ENCODE data around the gene FGFR4. TPM values are rescaled to one million over a fixed set of nuclear protein-coding genes. Genes with fewer than 3 reads are reported as not detected.

FGFR4 gene
- total RNA-seq, 2 donors from 2014 or later = 33.7 to 63.9 TPM

DNA sequence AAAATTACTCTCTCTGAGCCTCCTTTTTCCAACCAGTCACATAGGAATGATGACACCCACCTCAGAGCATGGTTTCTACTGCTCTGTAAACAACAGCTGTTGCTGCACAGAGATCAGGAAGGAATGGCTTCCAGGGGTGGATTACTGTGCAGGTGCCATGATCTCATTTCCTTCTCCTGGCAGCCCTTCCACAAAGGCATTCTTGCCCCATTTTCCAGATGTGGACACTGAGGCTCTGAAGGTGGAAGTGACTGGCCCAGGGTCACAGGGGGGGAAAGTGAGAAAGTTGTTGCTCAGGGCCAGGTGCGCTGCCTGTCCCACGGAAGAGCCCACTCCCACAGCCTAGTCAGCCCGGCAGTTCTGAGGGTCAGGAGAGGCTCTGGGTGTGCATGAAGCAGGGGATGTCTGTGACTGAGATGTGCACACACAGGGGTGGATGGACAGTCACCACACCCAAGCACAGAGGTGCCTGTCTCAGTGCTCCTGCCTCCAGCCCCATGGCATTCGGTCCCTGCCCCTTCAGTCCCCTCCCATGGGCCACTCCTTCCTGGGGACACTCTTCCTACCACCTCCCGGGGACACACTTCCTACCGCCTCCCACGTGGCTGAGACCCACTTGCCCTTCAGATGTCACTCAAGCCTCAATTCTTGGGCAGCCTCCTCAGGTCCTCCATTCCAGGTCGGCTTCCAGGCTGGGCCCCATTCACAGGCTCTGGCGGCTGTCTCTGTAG, 17.0 kb downstream of the FGFR4 start:
- no peak overlapping the region for H3K4me3 ChIP-seq
- WGBS, 2 donors = 46 to 58% methylated on average over 6 to 9 of the region's 9 CpGs
- intact Hi-C loops (cut with DNase I) = no loop called here
- no peaks in the 10 kb centered on the region for H3K36me3 ChIP-seq (replicated peaks in 1 of 2; ENCODE audit: insufficient read depth in 1 of 2, low read depth in 2 of 2)
- H3K9me3 ChIP-seq = no peaks in the 10 kb centered on the region
- peaks cover 18% of the 10 kb centered on the region for H3K4me1 ChIP-seq
- DNase-seq = no peak
- no peaks in the 10 kb centered on the region for H3K27me3 ChIP-seq
- no peak overlapping the region for H3K27ac ChIP-seq
- TF ChIP-seq CTCF (IDR thresholded peaks at IDR 0.05) = no peak
- no peak for TF ChIP-seq POLR2A (IDR thresholded peaks at IDR 0.05)
- no peak for ATAC-seq

DNA sequence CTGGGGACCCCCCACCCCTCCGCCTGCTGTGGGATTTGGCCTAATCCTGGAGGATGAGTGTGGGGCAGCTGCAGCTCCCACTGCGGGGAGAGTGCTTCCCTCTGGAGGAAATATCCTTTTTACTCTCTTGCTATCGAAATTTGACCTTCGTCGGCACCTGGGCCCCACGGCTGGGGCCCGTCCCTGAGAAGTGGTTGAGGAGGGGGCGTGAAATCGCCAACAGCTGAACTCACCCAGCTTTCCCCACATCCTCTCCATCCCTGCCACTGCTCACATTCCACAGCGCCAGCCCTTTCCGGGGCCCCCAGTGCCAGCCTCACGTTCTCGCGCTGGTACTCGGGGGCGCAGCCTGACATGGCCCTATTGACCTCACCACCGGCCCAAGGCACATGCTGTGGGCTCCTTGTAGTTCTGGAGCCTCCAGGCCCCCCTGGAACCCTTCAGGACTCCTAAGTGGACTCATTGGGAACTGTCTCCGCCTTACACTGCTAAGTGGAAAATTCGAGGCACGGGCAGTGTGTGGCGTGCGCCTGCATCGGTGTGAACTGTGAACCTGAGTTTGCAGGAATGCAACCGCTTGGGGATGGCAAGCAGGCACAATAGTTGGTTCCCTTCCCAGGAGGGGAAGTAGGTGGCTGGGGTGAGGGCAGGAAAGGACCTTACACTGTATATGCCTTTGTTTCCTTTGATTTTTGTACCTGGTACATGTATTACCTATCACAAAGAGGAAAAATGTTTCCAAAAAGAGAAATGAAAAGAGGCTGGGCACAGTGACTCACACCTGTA, 19.2 kb downstream of the FGFR4 start:
- Histone ChIP-seq H3K4me1 (peaks cover 10% of the 10 kb centered on the region), H3K36me3 (replicated peaks in 1 of 2; ENCODE audit: insufficient read depth in 1 of 2, low read depth in 2 of 2) (no peaks in the 10 kb centered on the region), H3K9me3 (no peaks in the 10 kb centered on the region), H3K27me3 (no peaks in the 10 kb centered on the region), H3K4me3 (no peak overlapping the region), H3K27ac (no peak overlapping the region)
- no peak for DNase-seq
- intact Hi-C loops (cut with DNase I) = no loop called here
- WGBS, 2 donors = 71 to 78% methylated on average over 16 to 24 of the region's 24 CpGs
- ATAC-seq = no peak
- TF ChIP-seq CTCF (IDR thresholded peaks at IDR 0.05) = no peak
- TF ChIP-seq POLR2A (IDR thresholded peaks at IDR 0.05) = no peak

DNA sequence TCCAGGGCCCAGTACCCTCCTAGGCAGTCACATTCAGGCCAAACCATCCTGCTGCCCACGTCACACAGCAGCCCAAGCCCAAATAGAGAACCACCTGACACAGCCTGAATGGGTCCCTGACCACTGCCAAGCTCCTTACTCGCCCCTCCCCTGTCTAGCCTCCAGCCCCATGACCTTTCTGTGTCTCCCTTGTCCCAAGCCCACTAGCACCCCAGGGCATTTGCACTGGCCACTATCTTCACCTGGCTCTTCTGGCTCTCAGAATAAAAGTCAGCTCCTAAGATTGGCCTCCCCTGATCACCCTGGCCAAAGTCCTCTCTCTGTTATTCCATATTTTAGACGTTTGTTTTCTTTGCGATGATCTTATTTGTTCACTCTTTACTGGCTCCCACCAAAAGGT, 20.4 kb downstream of the FGFR4 start:
- Histone ChIP-seq H3K36me3 (replicated peaks in 1 of 2; ENCODE audit: insufficient read depth in 1 of 2, low read depth in 2 of 2) (no peaks in the 10 kb centered on the region), H3K4me1 (peaks cover 10% of the 10 kb centered on the region), H3K27ac (no peak overlapping the region), H3K9me3 (no peaks in the 10 kb centered on the region), H3K4me3 (no peak overlapping the region), H3K27me3 (no peaks in the 10 kb centered on the region)
- ATAC-seq (no peak), DNase-seq (no peak)
- intact Hi-C loops (cut with DNase I) = no loop called here
- no peak for TF ChIP-seq CTCF (IDR thresholded peaks at IDR 0.05)
- no peak for TF ChIP-seq POLR2A (IDR thresholded peaks at IDR 0.05)
- 39 to 56% methylated on average over 3 to 4 of the region's 4 CpGs for WGBS, 2 donors

DNA sequence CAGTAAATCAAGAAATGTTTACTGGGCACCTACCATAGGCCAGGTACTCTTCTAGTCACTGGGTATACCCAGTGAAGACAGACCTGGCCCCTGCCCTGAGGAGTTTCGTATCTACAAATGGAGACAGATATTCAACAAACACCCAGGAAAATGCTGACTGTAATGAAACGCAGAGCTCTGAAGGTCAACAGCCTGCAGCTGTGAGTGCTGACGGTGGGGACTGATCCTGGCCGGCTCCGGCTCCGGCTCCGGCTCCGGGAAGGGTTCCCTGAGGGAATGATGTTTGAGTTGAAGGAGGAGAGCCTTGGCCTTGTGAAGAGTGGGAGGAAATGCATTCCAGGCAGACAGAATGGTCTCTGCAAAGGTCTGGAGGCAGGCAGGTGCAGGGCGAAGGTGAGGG, 23.1 kb downstream of the FGFR4 start:
- H3K4me1 ChIP-seq = peaks cover 10% of the 10 kb centered on the region
- no peaks in the 10 kb centered on the region for H3K36me3 ChIP-seq (replicated peaks in 1 of 2; ENCODE audit: insufficient read depth in 1 of 2, low read depth in 2 of 2)
- DNase-seq = no peak
- TF ChIP-seq CTCF (IDR thresholded peaks at IDR 0.05) = no peak
- no peak for TF ChIP-seq POLR2A (IDR thresholded peaks at IDR 0.05)
- intact Hi-C loops (cut with DNase I) = no loop called here
- WGBS, 2 donors = 31 to 44% methylated on average over 8 to 9 of the region's 9 CpGs
- no peaks in the 10 kb centered on the region for H3K27me3 ChIP-seq
- H3K27ac ChIP-seq = no peak overlapping the region
- ATAC-seq = no peak
- no peaks in the 10 kb centered on the region for H3K9me3 ChIP-seq
- H3K4me3 ChIP-seq = no peak overlapping the region

Data from body of pancreas (tissue), 4 donors.